Omental fat pad (tissue), 4 donors: ENCODE measurements around the gene HBZ. TPM values are rescaled to one million over a fixed set of nuclear protein-coding genes. Genes with fewer than 3 reads are reported as not detected.
"Not testable (repeated sequence)": the region's sequence is repeated elsewhere in the genome, so short reads cannot be mapped to it uniquely, and the experiment has no call there.

Experiments used
- ATAC-seq: fragments of 150-250 bp; one replicate; pipeline ENCODE4 v1.9.1; 2016; ENCODE audit warnings: mild to moderate bottlenecking, moderate library complexity; ENCODE audit not compliant: low FRiP score
- DNase-seq: peaks from one replicate; pipeline ENCODE4 v3.0.0-alpha.2; 2019; ENCODE audit warnings: low spot score
- CTCF ChIP-seq, 3 donors: fragments of 450-650 bp; IDR thresholded peaks; one replicate each; pipeline ENCODE4 v1.5.1; 2016 to 2017; ENCODE audit warnings: antibody characterized with exemption in 3 of 3, mild to moderate bottlenecking in 3 of 3, moderate library complexity in 2 of 3
- small RNA-seq: library from RNA; depleted of rRNA; stranded (forward); fragments of <200 nt; gene quantifications from one replicate; pipeline ENCODE3, GENCODE V24; 2016
- total RNA-seq, 4 donors: library from RNA; depleted of rRNA; stranded (reverse); fragments of >200 nt; gene quantifications; one replicate each; pipeline ENCODE4 v1.1.0, GENCODE V29; 2016

HBZ gene
- total RNA-seq, 4 donors from 2014 or later: not detected

- DNase-seq (no peak), ATAC-seq (no peak)
- TF ChIP-seq CTCF (IDR thresholded peaks at IDR 0.05): no peak
Measured at GRCh38 chr16:200388-200787, 47.9 kb downstream of the HBZ start.

- ATAC-seq (no peak), DNase-seq (no peak)
- TF ChIP-seq CTCF (IDR thresholded peaks at IDR 0.05): no peak
Measured at GRCh38 chr16:203246-203645, 50.8 kb downstream of the HBZ start.

GRCh38 chr16:204046-204445, 51.6 kb downstream of the HBZ start:
- ATAC-seq, DNase-seq: not testable (repeated sequence)

Small RNA genes within 50 kb of the gene (small RNA-seq; reads per million reads assigned to genes)
- not detected for gene RF00019

Other genes with a start within 250 kb of the HBZ start
- gene POLR3K, start 99.0 kb upstream of the HBZ start, total RNA-seq: 1 to 10 TPM; 3.4 to 6.3 (median 4.1) TPM
- 10 to 100 TPM; 14.1 to 20.3 (median 17.6) TPM for gene SNRNP25, start 98.8 kb upstream of the HBZ start, total RNA-seq
- 10 to 100 TPM; 17.7 to 66.8 (median 18.8) TPM for gene RHBDF1, start 80.0 kb upstream of the HBZ start, total RNA-seq
- 100 to 1,000 TPM in 1 of 4 donors, 10 to 100 TPM in 3; 49.1 to 107 (median 87.2) TPM for gene MPG, start 74.4 kb upstream of the HBZ start, total RNA-seq
- 10 to 100 TPM; 14.5 to 25.5 (median 20.2) TPM for gene NPRL3, start 14.0 kb upstream of the HBZ start, total RNA-seq
- gene HBM, start 13.3 kb downstream of the HBZ start, total RNA-seq: not detected
- gene HBA2, start 20.2 kb downstream of the HBZ start, total RNA-seq: 1,000 to 10,000 TPM in 1 of 4 donors, 100 to 1,000 TPM in 2, 10 to 100 TPM in 1; 91.3 to 2,323 (median 185) TPM
- 100 to 1,000 TPM in 2 of 4 donors, 10 to 100 TPM in 2; 56.8 to 998 (median 122) TPM for gene HBA1, start 24.0 kb downstream of the HBZ start, total RNA-seq
- gene HBQ1, start 27.8 kb downstream of the HBZ start, total RNA-seq: 1 to 10 TPM in 1 of 4 donors, not detected in 3; 3.0 TPM
- 100 to 1,000 TPM in 1 of 4 donors, 10 to 100 TPM in 3; 52.7 to 115 (median 76.8) TPM for gene LUC7L, start 76.8 kb downstream of the HBZ start, total RNA-seq
- gene FAM234A, start 82.2 kb downstream of the HBZ start, total RNA-seq: 100 to 1,000 TPM in 1 of 4 donors, 10 to 100 TPM in 3; 48.5 to 119 (median 69.3) TPM
- 10 to 100 TPM in 2 of 4 donors, 1 to 10 TPM in 2; 5.0 to 23.5 (median 13.8) TPM for gene RGS11, start 123.3 kb downstream of the HBZ start, total RNA-seq
- gene ARHGDIG, start 127.9 kb downstream of the HBZ start, total RNA-seq: 10 to 100 TPM in 1 of 4 donors, 1 to 10 TPM in 2, not detected in 1; 2.3 to 12.2 (median 5.9) TPM
- gene PDIA2, start 130.5 kb downstream of the HBZ start, total RNA-seq: 1 to 10 TPM in 3 of 4 donors, not detected in 1; 1.5 to 5.3 (median 2.7) TPM
- 10 to 100 TPM; 17.0 to 36.6 (median 20.9) TPM for gene AXIN1, start 200.1 kb downstream of the HBZ start, total RNA-seq
- 10 to 100 TPM; 53.3 to 58.2 (median 53.9) TPM for gene MRPL28, start 217.9 kb downstream of the HBZ start, total RNA-seq
- gene PGAP6, start 229.3 kb downstream of the HBZ start, total RNA-seq: 10 to 100 TPM; 27.3 to 41.1 (median 39.0) TPM
- 100 to 1,000 TPM in 1 of 4 donors, 10 to 100 TPM in 3; 49.5 to 115 (median 79.3) TPM for gene NME4, start 244.6 kb downstream of the HBZ start, total RNA-seq
- gene DECR2, start 249.2 kb downstream of the HBZ start, total RNA-seq: 10 to 100 TPM; 16.5 to 30.9 (median 21.4) TPM